ENCODE results near the gene ZNF155.

GRCh38 chr19:43936188-43936587 is 47.8 kb upstream of the ZNF155 start:
- TF ChIP-seq RAD21 (IDR thresholded peaks at IDR 0.05) (no peak), MAX (IDR thresholded peaks at IDR 0.05) (no peak), JUND (IDR thresholded peaks at IDR 0.05) (no peak), TAF1 (conservative IDR thresholded peaks at IDR 0.05) (no peak), YY1 (IDR thresholded peaks at IDR 0.05) (no peak), GABPA (IDR thresholded peaks at IDR 0.05 in 1 of 2, conservative IDR thresholded peaks at IDR 0.05 in 1 of 2) (no peak), REST (IDR thresholded peaks at IDR 0.05) (no peak), SP1 (IDR thresholded peaks at IDR 0.05) (no peak), EGR1 (IDR thresholded peaks at IDR 0.05; ENCODE audit: low read depth in 2 of 2) (no peak), ZBTB33 (IDR thresholded peaks at IDR 0.05) (no peak)
- TF ChIP-seq, protein P1, sequence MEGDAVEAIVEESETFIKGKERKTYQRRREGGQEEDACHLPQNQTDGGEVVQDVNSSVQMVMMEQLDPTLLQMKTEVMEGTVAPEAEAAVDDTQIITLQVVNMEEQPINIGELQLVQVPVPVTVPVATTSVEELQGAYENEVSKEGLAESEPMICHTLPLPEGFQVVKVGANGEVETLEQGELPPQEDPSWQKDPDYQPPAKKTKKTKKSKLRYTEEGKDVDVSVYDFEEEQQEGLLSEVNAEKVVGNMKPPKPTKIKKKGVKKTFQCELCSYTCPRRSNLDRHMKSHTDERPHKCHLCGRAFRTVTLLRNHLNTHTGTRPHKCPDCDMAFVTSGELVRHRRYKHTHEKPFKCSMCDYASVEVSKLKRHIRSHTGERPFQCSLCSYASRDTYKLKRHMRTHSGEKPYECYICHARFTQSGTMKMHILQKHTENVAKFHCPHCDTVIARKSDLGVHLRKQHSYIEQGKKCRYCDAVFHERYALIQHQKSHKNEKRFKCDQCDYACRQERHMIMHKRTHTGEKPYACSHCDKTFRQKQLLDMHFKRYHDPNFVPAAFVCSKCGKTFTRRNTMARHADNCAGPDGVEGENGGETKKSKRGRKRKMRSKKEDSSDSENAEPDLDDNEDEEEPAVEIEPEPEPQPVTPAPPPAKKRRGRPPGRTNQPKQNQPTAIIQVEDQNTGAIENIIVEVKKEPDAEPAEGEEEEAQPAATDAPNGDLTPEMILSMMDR (IDR thresholded peaks at IDR 0.05; ENCODE audit: low read depth, low read length, missing input control): no peak

Measured in liver (tissue), 3 donors.